WTC11 (cell line): ENCODE results near the gene AFF2. TPM values are rescaled to one million over a fixed set of nuclear protein-coding genes. Genes with fewer than 3 reads are reported as not detected.

ENCODE experiments used
- ATAC-seq: fragments of 200-7000 bp; cut with Tn5 transposase; 2 replicates; pipeline ENCODE4 v1.10.0; 2021; ENCODE audit warnings: mild to moderate bottlenecking, moderate library complexity
- CTCF ChIA-PET: fragments of 300-600 bp; sonication (Branson Sonifier 250); formaldehyde crosslinking; loops from one replicate; lab custom pipeline; 2021; ENCODE audit warnings: antibody characterized with exemption; lab: Charles Lee
- POLR2A ChIA-PET: fragments of 350-600 bp; sonication (Branson Sonifier 250); formaldehyde crosslinking; loops from one replicate; lab custom pipeline; 2021; ENCODE audit warnings: antibody characterized with exemption; lab: Charles Lee
- DNase-seq: peaks from one replicate; pipeline ENCODE4 v3.0.0; 2021; ENCODE audit warnings: low spot score
- H3K27ac Mint-ChIP-seq: 2 replicates; pipeline ENCODE4 v1.8.0; 2021; ENCODE audit warnings: mixed read lengths
- H3K27me3 Mint-ChIP-seq: 2 replicates; pipeline ENCODE4 v1.8.0; 2021; ENCODE audit warnings: low read depth, mild to moderate bottlenecking, moderate library complexity, mixed read lengths
- H3K36me3 Mint-ChIP-seq: 2 replicates; pipeline ENCODE4 v1.8.0; 2021; ENCODE audit warnings: mixed read lengths
- H3K4me1 Mint-ChIP-seq: 2 replicates; pipeline ENCODE4 v1.8.0; 2022; ENCODE audit warnings: mixed read lengths
- H3K4me3 Mint-ChIP-seq: 2 replicates; pipeline ENCODE4 v1.8.0; 2021; ENCODE audit warnings: mild to moderate bottlenecking, moderate library complexity, mixed read lengths
- H3K9me3 Mint-ChIP-seq: 2 replicates; pipeline ENCODE4 v1.8.0; 2021; ENCODE audit warnings: mixed read lengths
- ELF4 ChIP-seq: sonication (generic); formaldehyde crosslinking; IDR thresholded peaks from 2 replicates; pipeline ENCODE4 v1.8.1; 2022; ENCODE audit warnings: low read depth, mild to moderate bottlenecking, moderate library complexity, missing genetic modification reagents
- FOXJ3 ChIP-seq: sonication (generic); formaldehyde crosslinking; IDR thresholded peaks from 2 replicates; pipeline ENCODE4 v1.9.0; 2021; ENCODE audit warnings: missing genetic modification reagents, mild to moderate bottlenecking, borderline replicate concordance
- GTF2I ChIP-seq: fragments of 250-450 bp; sonication (Bioruptor Pico); conservative IDR thresholded peaks from 2 replicates; pipeline ENCODE4 v1.4.0; 2021; ENCODE audit warnings: mild to moderate bottlenecking
- IRF2 ChIP-seq: sonication (generic); formaldehyde crosslinking; IDR thresholded peaks from 2 replicates; pipeline ENCODE4 v1.8.0; 2022; ENCODE audit warnings: low read depth, missing genetic modification reagents, borderline replicate concordance
- NR3C1 ChIP-seq: sonication (generic); formaldehyde crosslinking; conservative IDR thresholded peaks from 2 replicates; pipeline ENCODE4 v1.8.1; 2023; ENCODE audit warnings: low read depth, mild to moderate bottlenecking, missing genetic modification reagents
- SMAD4 ChIP-seq: sonication (generic); formaldehyde crosslinking; IDR thresholded peaks from 2 replicates; pipeline ENCODE4 v1.8.0; 2022; ENCODE audit warnings: mild to moderate bottlenecking, missing genetic modification reagents
- SOX15 ChIP-seq: fragments of 250-450 bp; sonication (Bioruptor Pico); IDR thresholded peaks from 2 replicates; pipeline ENCODE4 v1.9.0; 2021; ENCODE audit warnings: mild to moderate bottlenecking
- SP1 ChIP-seq: sonication (generic); formaldehyde crosslinking; conservative IDR thresholded peaks from 2 replicates; pipeline ENCODE4 v1.8.1; 2022; ENCODE audit warnings: missing genetic modification reagents
- TEAD4 ChIP-seq: sonication (generic); formaldehyde crosslinking; IDR thresholded peaks from 2 replicates; pipeline ENCODE4 v1.8.0; 2022; ENCODE audit warnings: mild to moderate bottlenecking, missing genetic modification reagents
- total RNA-seq: library from RNA; stranded (reverse); gene quantifications from 3 replicates; pipeline ENCODE4 v1.2.3, GENCODE V29; 2021
- TF ChIP-seq, protein P1 (sequence below): sonication (generic); formaldehyde crosslinking; IDR thresholded peaks from 2 replicates; pipeline ENCODE4 v1.8.1; 2022; ENCODE audit warnings: mild to moderate bottlenecking, missing genetic modification reagents, moderate library complexity, borderline replicate concordance
- TF ChIP-seq, protein P2 (sequence below): fragments of 200-600 bp; IDR thresholded peaks from 2 replicates; pipeline ENCODE4 v1.8.0; 2022; ENCODE audit warnings: antibody characterized with exemption
- TF ChIP-seq, protein P3 (sequence below): sonication (generic); formaldehyde crosslinking; IDR thresholded peaks from 2 replicates; pipeline ENCODE4 v1.8.0; 2022; ENCODE audit warnings: mild to moderate bottlenecking, missing genetic modification reagents
- TF ChIP-seq, protein P4 (sequence below): fragments of 250-450 bp; sonication (Bioruptor Pico); IDR thresholded peaks from 2 replicates; pipeline ENCODE4 v1.9.0; 2021; ENCODE audit warnings: mild to moderate bottlenecking
- TF ChIP-seq, protein P5 (sequence below): fragments of 250-450 bp; sonication (Bioruptor Pico); IDR thresholded peaks from 2 replicates; pipeline ENCODE4 v1.8.0; 2021; ENCODE audit warnings: mild to moderate bottlenecking
- TF ChIP-seq, protein P6 (sequence below): sonication (generic); formaldehyde crosslinking; IDR thresholded peaks from 2 replicates; pipeline ENCODE4 v1.8.1; 2022; ENCODE audit warnings: low read depth, missing genetic modification reagents, borderline replicate concordance
- TF ChIP-seq, protein P7 (sequence below): sonication (generic); formaldehyde crosslinking; IDR thresholded peaks from 2 replicates; pipeline ENCODE4 v1.8.1; 2023; ENCODE audit warnings: mild to moderate bottlenecking, missing genetic modification reagents, moderate library complexity
- TF ChIP-seq, protein P8 (sequence below): sonication (generic); formaldehyde crosslinking; IDR thresholded peaks from 2 replicates; pipeline ENCODE4 v1.8.1; 2022; ENCODE audit warnings: missing genetic modification reagents, borderline replicate concordance

AFF2 gene
- total RNA-seq, 1 experiment from 2014 or later = 7.6 TPM

DNA sequence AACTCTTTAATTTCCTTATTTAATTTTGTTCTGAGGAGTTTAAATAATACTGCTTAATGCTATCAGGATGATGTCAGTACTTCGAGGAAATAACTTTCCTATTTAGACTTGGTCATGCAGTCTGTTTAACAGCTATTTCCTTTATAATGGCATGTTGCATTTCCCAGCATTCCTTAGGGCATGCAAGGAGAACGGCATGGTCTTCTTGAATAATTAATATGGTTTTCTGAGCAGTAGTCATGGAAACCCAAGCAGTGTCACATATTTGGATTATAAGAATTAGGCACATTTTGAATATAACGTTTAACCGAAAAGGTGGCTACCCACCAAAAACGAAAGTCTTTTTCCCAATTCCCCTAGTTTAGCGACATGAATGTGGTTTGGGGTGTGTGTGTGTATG is 76.0 kb downstream of the AFF2 start:
- DNase-seq = no peak
- Mint-ChIP-seq H3K9me3 (no peaks in the 10 kb centered on the region), H3K4me1 (0 out of 2 replicates have a peak, but pooled peaks cover 2% of the 10 kb centered on the region), H3K36me3 (no peaks in the 10 kb centered on the region), H3K27me3 (no peaks in the 10 kb centered on the region), H3K27ac (no peak overlapping the region), H3K4me3 (no peak overlapping the region)
- TF ChIP-seq, protein P1, sequence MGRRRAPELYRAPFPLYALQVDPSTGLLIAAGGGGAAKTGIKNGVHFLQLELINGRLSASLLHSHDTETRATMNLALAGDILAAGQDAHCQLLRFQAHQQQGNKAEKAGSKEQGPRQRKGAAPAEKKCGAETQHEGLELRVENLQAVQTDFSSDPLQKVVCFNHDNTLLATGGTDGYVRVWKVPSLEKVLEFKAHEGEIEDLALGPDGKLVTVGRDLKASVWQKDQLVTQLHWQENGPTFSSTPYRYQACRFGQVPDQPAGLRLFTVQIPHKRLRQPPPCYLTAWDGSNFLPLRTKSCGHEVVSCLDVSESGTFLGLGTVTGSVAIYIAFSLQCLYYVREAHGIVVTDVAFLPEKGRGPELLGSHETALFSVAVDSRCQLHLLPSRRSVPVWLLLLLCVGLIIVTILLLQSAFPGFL (CRISPR knock-in tag) = no peak
- TF ChIP-seq, protein P2, sequence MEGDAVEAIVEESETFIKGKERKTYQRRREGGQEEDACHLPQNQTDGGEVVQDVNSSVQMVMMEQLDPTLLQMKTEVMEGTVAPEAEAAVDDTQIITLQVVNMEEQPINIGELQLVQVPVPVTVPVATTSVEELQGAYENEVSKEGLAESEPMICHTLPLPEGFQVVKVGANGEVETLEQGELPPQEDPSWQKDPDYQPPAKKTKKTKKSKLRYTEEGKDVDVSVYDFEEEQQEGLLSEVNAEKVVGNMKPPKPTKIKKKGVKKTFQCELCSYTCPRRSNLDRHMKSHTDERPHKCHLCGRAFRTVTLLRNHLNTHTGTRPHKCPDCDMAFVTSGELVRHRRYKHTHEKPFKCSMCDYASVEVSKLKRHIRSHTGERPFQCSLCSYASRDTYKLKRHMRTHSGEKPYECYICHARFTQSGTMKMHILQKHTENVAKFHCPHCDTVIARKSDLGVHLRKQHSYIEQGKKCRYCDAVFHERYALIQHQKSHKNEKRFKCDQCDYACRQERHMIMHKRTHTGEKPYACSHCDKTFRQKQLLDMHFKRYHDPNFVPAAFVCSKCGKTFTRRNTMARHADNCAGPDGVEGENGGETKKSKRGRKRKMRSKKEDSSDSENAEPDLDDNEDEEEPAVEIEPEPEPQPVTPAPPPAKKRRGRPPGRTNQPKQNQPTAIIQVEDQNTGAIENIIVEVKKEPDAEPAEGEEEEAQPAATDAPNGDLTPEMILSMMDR = no peak
- TF ChIP-seq TEAD4 (CRISPR knock-in tag) (no peak), NR3C1 (CRISPR knock-in tag) (no peak), SOX15 (no peak), FOXJ3 (CRISPR knock-in tag) (no peak), IRF2 (CRISPR knock-in tag) (no peak), GTF2I (CRISPR knock-in tag) (no peak), ELF4 (CRISPR knock-in tag) (no peak), SMAD4 (CRISPR knock-in tag) (no peak), SP1 (CRISPR knock-in tag) (no peak)
- TF ChIP-seq, protein P3, sequence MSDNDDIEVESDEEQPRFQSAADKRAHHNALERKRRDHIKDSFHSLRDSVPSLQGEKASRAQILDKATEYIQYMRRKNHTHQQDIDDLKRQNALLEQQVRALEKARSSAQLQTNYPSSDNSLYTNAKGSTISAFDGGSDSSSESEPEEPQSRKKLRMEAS (CRISPR knock-in tag) = no peak
- TF ChIP-seq, protein P4, sequence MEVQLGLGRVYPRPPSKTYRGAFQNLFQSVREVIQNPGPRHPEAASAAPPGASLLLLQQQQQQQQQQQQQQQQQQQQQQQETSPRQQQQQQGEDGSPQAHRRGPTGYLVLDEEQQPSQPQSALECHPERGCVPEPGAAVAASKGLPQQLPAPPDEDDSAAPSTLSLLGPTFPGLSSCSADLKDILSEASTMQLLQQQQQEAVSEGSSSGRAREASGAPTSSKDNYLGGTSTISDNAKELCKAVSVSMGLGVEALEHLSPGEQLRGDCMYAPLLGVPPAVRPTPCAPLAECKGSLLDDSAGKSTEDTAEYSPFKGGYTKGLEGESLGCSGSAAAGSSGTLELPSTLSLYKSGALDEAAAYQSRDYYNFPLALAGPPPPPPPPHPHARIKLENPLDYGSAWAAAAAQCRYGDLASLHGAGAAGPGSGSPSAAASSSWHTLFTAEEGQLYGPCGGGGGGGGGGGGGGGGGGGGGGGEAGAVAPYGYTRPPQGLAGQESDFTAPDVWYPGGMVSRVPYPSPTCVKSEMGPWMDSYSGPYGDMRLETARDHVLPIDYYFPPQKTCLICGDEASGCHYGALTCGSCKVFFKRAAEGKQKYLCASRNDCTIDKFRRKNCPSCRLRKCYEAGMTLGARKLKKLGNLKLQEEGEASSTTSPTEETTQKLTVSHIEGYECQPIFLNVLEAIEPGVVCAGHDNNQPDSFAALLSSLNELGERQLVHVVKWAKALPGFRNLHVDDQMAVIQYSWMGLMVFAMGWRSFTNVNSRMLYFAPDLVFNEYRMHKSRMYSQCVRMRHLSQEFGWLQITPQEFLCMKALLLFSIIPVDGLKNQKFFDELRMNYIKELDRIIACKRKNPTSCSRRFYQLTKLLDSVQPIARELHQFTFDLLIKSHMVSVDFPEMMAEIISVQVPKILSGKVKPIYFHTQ (CRISPR knock-in tag) = no peak
- TF ChIP-seq, protein P5, sequence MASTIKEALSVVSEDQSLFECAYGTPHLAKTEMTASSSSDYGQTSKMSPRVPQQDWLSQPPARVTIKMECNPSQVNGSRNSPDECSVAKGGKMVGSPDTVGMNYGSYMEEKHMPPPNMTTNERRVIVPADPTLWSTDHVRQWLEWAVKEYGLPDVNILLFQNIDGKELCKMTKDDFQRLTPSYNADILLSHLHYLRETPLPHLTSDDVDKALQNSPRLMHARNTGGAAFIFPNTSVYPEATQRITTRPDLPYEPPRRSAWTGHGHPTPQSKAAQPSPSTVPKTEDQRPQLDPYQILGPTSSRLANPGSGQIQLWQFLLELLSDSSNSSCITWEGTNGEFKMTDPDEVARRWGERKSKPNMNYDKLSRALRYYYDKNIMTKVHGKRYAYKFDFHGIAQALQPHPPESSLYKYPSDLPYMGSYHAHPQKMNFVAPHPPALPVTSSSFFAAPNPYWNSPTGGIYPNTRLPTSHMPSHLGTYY (CRISPR knock-in tag) = no peak
- TF ChIP-seq, protein P6, sequence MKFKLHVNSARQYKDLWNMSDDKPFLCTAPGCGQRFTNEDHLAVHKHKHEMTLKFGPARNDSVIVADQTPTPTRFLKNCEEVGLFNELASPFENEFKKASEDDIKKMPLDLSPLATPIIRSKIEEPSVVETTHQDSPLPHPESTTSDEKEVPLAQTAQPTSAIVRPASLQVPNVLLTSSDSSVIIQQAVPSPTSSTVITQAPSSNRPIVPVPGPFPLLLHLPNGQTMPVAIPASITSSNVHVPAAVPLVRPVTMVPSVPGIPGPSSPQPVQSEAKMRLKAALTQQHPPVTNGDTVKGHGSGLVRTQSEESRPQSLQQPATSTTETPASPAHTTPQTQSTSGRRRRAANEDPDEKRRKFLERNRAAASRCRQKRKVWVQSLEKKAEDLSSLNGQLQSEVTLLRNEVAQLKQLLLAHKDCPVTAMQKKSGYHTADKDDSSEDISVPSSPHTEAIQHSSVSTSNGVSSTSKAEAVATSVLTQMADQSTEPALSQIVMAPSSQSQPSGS (CRISPR knock-in tag) = no peak
- TF ChIP-seq, protein P7, sequence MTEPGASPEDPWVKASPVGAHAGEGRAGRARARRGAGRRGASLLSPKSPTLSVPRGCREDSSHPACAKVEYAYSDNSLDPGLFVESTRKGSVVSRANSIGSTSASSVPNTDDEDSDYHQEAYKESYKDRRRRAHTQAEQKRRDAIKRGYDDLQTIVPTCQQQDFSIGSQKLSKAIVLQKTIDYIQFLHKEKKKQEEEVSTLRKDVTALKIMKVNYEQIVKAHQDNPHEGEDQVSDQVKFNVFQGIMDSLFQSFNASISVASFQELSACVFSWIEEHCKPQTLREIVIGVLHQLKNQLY (CRISPR knock-in tag) = no peak
- TF ChIP-seq, protein P8, sequence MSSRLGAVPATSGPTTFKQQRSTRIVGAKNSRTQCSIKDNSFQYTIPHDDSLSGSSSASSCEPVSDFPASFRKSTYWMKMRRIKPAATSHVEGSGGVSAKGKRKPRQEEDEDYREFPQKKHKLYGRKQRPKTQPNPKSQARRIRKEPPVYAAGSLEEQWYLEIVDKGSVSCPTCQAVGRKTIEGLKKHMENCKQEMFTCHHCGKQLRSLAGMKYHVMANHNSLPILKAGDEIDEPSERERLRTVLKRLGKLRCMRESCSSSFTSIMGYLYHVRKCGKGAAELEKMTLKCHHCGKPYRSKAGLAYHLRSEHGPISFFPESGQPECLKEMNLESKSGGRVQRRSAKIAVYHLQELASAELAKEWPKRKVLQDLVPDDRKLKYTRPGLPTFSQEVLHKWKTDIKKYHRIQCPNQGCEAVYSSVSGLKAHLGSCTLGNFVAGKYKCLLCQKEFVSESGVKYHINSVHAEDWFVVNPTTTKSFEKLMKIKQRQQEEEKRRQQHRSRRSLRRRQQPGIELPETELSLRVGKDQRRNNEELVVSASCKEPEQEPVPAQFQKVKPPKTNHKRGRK = no peak
- ChIA-PET POLR2A (no interaction called here), CTCF (no interaction called here)
- no peak for ATAC-seq
